NCI-H524 (cell line): Measurements from ENCODE around the gene DMRTC2.
A peak's percentile ranks its signal among the peaks of the same experiment; 100 is the strongest.
"Not testable (repeated sequence)": the region's sequence is repeated elsewhere in the genome, so short reads cannot be mapped to it uniquely, and the experiment has no call there.

ENCODE experiments used
- DNase-seq, 2 experiments: peaks; one replicate each; lab custom pipeline; 2025; lab: John Stamatoyannopoulos, UW

Gene DMRTC2

GRCh38 chr19:41871573-41872383 lies 26.9 kb downstream of the DMRTC2 start:
- DNase-seq: no peak

DNA sequence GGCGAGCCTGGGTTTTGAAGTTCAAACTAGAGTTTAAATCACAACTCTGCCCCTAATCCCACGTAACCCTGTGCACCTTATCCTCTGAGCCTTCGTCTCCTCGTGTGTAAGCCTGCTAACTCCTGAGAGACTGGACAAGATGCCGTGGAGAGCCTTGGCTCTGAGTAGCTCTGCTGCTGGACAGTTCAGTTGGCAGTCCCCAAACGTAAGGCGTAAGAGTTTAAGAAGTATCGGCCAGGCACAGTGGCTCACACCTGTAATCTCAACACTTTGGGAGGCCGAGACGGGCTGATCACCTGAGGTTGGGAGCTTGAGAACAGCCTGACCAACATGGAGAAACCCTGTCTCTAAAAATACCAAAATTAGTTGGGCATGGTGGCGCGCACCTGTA lies 27.5 kb downstream of the DMRTC2 start:
- no peak for DNase-seq

DNA sequence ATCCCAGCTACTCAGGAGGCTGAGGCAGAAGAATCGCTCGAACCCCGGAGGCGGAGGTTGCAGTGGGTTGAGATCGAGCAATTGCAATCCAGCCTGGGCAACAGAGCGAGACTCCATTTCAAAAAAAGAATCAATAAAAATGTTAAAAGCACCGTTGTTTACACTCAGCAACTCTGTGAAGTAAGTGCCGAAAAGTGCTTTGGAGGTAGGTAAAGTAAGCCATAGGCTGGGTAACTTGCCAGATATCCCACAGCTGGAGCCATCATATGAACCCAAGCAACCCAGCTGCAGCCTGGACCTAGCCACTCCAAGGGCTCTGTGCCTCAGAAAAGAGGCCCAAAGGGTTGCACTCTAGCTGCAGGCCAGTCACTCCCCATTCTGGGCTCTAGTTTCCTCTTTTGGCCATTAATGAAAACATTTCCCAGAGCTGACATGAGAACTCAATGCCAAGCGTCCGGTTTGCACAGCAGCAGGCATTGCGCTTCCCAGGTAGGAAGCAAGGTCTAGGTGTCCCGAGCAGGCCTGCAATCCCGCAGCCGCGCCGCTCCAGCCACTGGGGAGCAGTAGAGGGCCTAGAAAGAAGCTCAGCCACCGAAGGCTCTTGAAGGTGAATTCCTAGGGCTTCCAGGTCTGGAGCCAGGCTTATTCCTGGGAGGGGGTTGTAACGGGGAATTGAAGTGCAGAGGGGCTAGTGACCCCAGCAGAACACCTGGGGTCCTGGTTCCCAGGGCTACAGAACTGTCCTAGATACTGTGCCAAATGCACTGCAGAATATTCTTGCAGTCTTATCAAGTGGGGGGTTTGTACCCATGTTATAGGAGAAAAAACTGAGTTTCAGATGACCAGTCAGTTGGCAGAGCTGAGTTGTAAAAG lies 28.2 kb downstream of the DMRTC2 start:
- peak; percentile 45 to 82 for DNase-seq

DNA sequence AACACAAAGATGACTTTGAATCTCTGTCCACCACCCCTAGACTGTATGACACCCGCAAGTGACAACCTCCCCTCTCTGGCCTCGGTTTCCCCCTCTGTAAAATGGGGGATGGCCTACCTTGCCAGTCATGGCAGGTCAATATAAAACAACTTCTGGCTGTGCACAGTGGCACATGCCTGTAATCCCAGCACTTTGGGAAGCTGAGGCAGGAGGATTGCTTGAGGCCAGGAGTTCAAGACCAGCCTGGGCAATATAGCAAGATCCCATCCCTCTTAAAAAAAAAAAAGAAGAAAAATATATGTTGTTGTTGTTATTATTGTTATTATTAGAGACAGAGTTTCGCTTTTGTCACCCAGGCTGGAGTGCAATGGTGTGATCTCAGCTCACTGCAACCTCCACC lies 31.1 kb downstream of the DMRTC2 start:
- not testable (repeated sequence) for DNase-seq

DNA sequence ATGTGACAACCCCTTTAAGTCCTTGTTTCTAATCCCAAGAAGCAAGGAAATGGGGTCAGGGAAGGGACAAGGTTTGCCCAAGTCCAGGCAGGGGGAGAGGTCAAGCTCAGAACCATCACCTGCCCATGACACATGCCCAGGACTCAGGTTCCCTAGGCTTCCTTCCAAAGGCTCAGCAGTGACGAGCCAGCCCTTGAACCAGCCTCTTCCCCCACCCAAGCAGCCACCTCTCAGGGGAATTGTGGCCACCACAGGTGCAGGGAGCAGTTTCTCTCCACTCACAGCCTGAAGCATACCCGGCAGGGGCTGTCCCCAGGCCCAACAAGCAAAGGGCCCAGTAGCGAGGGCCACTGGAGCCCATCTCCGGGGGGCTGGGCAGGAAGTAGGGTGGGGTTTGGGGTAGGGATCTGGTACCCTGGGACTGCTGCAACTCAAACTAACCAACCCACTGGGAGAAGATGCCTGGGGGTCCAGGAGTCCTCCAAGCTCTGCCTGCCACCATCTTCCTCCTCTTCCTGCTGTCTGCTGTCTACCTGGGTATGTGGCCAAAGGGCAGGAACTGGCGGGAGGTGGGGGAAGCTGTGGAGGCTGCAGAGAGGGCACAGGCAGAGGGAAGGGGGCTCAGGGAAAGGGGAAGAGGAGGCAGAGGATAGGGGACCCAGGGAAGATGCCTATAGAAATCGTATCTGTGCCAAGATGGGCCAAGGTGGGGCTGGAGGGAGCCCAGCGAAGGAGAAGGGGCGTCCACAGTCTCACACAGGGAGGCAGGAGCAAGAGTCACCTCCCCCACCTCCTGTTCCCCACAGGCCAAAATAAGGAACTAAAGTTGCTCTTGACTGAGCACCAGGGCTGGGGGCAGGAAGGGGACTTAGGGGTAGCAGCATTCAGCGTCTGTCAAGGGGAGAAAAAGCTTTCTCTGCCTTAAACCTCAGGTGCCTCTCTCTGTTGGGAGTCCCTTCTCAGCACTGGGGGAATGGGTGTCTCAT lies 32.3 kb downstream of the DMRTC2 start, which contains the start of gene CD79A:
Gene CD79A (plus strand): TSS at position 433 of the 986 bp plus-strand sequence. CDS start 26 bp downstream, at position 459.
- DNase-seq: no peak

DNA sequence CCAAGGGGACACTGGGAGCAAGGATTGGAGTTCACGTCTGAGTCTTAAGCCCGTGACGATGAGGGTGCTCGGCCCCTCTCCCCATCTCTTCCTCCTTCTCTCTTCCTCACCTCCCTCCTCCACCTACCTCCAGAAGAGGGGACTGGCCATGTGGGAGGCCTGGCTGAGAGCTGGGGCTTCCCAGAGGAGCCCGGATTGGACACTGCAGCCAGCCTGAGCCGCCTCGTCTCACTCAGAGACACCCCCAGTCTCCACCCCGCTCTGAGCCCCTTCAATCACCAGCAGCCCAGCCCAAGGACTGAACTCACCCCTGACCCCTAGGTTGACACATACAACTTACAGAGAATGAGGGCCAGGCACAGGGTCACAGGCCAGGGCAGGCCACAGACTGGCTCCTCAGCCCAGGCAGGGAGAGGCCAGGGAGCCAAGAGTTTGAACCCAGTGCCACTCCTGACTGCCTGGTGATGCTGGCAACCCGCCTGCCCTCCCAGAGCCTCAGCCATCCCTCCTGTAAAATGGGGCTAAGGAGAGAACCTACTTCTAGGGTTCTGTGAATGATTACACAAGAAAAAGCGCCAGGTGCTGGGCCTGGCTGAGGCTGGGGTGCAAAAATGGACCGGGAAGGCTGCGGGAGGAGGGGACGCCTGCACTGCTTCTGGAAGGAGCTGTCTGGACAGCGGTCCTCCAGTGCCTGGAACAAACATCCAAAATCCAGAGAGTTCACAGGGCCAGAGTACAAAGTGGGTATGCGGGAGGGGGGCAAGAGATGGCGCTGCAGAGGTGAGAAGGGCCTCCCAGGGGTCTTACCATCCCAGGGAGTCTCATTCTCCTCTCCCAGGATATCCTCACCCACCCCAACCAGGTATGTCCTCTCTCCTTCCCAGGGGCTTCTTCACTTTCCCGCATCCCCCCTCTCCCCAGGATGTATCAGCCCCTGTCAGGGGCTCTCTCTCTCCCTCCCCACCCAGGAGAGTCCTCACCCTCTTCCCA lies 33.4 kb downstream of the DMRTC2 start:
- DNase-seq: no peak

GRCh38 chr19:41879080-41879479 lies 34.2 kb downstream of the DMRTC2 start:
- DNase-seq: no peak

DNA sequence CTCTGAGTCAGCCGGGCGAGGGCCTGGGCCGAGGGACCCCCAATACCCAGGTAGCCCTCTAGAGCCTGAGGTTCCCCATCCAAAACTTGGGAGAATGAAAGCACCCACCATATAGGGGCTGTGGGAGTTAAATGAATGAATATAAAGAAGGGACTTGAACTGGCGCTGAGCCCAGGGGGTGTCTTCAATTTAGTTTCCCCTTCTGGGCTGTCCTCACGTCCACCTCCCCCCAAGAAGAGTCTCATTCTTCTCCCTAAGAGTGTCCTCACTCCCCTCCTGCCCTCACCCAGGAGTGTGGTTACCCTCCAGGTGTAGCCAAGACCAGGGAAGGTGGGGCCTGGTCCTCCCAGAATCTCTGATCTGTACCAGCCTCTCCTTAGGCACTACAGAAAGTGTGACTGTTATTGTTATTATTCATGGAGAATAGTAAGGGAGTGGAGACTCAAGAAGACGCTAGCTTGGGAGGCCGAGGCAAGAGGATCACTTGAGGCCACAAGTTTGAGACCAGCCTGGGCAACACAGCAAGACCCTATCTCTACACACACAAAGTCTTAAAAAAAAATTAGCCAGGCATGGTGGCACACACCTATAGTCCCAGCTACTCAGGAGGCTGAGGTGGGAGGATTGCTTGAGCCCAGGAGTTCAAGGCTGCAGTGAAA lies 35.0 kb downstream of the DMRTC2 start:
- DNase-seq: no peak

DNA sequence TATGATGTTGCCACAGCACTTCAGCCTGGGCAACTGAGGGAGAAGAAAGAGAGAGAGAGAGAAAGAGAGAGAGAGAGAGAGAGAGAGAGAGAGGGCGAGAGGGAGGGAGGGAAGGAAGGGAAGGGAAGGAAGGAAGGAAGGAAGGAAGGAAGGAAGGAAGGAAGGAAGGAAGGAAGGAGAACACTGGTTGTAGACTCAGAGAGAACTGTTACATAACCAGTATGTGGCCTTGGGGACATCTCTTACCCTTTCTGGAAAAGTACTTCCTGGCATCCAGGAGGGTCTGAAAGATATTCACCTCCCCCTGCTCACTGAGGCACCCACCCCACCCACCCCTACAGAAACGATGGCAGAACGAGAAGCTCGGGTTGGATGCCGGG lies 35.5 kb downstream of the DMRTC2 start:
- DNase-seq: no peak

DNA sequence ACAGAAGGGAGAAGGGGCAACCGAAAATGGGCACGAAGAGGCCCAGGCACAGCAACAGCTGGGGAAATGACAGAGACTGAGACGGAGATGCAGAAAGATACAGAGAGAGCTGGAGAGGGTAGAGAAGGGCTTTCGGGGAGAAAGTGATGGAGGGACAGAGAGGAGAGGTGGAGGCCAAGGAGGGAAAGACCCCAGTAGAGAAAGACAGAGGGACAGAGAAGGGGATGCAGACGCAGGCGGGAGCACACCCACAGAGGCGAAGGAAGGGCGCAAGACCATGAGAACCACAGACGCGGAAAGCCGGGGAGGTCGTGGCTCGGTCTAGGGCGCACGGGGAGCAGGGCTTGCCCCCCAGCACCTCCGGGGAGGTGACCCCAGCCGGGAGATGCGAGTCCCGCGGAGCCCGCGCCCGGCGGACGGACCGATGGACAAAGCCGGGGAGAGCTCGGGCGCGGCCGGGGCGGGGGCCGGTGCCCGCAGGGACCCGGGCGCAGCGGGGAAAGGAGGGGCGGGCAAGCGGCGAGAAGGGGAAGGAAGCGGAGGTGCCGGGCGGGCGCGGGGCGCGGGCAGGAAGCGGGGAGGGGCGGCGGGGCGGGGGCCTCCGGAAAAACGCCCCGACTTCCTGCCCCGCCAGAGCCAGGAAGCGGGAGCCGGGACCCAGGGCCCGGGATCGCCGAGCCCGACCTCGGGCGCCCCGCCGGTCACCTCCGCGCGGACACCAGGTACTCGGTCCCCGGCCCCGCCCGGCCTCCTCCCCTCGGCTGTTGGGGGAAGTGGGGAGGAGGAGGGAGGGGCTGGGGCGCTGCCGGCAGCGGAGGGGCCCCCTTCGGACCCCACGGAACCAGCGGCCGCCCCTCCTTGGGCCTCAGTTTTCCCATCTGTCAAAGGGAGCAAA lies 38.0 kb downstream of the DMRTC2 start, which contains the start of gene ARHGEF1:
Gene ARHGEF1 (plus strand): TSS at position 617 of the 895 bp plus-strand sequence. CDS start 4,899 bp downstream, outside the sequence.
- no peak for DNase-seq

- DNase-seq: no peak
These were observed 38.6 kb downstream of the DMRTC2 start for GRCh38 chr19:41883463-41883820.

DNA sequence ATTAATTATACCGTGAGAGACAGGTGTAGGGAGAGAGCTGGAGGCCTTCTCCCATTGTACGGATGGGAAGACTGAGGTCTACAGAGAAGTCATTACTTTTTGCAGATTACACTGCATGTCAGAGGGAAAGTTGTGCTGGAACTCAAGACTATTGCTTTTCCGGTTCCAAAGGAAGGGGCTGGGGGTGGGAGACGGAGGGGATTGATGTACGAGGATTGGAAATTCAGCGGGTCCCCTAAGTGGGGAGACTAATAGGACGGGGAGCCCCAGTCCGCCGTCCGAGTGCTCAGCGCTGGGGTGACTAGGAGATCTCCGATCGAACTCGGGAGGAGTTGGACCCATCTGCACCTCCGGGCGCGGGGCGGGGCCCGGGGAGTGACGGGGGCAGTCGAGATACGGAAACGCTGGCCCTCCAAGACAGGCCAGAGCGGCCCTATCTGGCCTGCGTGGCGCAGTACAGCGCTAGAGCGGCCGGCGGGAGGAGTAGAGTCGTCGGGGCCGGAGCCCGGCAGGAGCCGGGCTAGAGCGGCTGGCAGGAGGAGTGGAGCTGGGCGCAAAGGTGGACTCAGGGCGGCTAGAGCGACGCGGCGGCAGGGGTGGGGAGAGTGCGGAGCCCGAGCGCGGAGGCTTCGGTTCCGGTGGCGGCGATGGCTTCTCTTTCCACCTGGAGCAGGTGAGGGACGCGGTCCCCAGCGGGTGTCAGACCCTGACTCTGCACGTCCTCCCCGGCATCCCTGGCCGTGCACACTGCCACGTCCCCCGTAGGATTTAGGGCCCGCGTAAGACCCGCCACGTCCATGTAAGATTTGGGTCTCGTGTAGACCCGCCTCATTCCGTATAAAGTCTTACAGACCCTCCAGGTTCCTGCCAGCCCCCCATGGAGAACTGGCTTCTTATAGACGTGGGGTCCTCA lies 39.2 kb downstream of the DMRTC2 start:
- peak; percentile 95 to 98 for DNase-seq

DNA sequence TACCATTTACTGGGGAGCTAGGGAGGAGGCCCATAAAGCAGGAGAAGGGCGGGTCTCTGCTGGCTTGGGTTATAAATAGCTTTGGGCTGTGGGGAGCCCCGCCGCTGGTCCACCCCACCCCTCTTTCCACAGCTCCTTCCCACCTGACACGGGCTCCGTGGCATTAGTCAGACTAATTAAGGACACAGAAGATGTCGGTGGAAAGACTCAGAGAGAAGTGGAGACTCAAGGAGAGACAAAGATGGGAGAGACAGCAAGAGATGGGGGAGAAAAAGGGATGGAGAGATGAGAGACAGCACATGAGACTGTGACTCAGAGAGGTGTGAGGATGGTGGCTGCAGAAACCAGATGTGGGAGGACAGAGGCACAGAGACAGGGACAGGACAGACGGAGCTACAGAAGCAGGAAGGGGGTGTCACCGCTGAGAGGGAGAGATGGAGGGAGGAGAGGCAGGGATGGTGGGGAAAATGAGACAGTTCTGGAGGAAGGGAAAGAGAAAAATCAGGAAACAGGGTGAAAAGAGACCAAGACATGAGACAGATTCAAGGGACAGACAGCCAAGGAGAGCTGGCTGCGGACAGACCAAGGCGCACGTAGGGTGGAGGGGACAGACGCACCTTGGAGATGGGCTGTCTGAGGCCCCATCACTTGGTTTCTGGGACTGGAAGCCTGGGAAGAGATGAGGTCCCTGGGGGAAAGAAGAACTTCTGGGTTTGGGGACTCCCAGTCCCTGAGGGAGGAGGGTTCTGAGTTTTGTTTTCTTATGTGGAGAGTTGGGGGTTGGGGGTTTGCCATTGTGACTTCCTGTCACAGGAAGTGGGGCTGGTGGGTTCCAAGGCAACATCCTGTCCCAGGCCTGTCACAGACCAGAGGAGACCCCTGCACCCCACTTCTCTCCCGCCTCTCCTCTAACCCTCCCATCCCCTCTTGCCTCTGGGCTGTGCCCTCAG lies 42.2 kb downstream of the DMRTC2 start:
- no peak for DNase-seq

DNA sequence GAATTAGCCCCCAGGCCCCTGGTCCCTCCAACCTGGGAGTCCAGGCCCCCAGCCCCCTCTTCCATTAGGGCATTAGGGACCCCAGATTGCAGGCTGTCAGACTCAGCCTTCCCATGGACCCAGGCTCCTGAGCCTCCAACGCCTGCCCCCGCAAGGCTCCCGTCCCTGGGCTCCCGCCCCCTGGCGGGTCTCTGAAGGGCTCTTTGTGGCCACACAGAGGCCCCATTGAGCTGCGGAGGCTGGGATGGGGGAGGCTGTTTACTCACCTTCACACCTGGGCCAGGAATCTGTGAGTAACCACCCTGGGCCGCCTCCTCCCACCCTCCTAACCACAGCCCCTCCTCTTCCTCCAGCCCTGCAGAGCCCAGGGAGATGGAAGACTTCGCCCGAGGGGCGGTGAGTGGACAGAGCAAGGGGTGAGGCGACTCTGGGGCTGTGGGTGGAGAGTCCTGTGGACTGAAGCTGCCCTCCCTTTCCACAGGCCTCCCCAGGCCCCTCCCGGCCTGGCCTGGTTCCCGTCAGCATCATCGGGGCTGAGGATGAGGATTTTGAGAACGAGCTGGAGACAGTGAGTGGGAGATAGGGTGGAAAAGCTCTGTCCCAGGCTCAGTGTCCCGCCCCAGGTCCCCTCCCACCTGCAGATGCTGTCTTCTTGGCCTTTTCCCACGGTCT lies 43.0 kb downstream of the DMRTC2 start:
- DNase-seq: no peak

DNA sequence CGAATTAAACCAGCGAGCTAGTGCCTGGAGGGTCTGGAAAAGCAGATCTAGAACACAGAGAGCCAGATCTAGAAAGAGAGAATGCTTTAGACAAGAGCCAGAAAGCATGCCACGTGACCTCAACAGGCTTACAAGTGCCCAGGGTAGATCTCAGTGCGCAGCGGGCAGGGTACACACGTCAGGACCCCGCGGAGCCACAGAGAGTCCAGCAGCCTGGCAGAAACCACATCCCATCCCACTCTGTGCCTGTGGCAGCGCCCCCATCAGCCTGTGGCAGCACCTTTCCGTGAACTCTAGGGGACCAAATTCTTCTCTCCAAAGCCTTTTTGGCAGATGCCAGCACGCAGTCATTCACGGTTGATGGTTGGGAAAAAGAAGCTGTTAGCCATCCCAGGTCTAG lies 44.1 kb downstream of the DMRTC2 start:
- no peak for DNase-seq

DNA sequence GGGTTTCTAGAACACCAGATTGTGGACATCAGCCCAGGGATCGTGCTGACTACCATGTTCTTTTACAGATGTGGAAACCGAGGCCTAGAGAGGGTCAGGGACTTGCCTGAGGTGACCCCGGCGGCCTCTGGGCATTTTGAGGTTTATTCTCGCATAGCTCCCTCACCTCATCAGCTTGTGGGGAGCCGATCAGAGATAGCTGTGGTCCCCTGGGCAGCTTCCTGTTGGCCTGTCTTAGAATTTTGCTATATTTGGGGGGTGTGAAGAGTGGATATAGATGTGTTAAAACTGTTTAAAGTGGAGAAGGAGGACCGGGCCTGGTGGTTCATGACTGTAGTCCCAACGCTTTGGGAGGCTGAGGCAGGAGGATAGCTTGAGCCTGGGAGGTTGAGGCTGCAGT lies 45.1 kb downstream of the DMRTC2 start:
- no peak for DNase-seq
